ENCODE results near the gene TRPC6.

Gene TRPC6

DNA sequence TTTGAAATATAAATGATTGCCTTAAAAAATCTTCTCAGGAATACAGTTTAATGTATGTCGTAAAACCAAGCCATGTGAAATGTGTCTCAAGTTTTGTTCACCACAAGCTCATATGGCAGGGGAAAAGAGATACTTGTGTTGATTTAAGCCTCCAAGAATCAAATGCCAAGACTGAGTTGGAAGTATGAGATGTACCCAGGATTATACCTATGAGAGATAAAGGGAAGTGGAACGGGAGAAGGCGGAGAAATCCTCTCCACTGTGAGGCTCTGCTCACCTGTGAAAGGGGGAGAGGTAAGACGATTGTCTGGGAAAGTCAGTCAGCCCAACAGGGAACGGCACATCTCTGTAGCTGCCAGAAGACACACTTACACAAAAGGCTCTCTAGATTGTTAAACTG is 124.8 kb downstream of the TRPC6 start:
- no peaks in the 10 kb centered on the region for H3K9me3 ChIP-seq (ENCODE audit: insufficient read depth, low read length)
- H3K79me2 ChIP-seq (ENCODE audit: low read length): no peaks in the 10 kb centered on the region
- no peaks in the 10 kb centered on the region for H3K36me3 ChIP-seq (replicated peaks; ENCODE audit: low read depth, low read length)
- H4K20me1 ChIP-seq (ENCODE audit: insufficient read depth, low read length): no peaks in the 10 kb centered on the region
- TF ChIP-seq, protein P1, sequence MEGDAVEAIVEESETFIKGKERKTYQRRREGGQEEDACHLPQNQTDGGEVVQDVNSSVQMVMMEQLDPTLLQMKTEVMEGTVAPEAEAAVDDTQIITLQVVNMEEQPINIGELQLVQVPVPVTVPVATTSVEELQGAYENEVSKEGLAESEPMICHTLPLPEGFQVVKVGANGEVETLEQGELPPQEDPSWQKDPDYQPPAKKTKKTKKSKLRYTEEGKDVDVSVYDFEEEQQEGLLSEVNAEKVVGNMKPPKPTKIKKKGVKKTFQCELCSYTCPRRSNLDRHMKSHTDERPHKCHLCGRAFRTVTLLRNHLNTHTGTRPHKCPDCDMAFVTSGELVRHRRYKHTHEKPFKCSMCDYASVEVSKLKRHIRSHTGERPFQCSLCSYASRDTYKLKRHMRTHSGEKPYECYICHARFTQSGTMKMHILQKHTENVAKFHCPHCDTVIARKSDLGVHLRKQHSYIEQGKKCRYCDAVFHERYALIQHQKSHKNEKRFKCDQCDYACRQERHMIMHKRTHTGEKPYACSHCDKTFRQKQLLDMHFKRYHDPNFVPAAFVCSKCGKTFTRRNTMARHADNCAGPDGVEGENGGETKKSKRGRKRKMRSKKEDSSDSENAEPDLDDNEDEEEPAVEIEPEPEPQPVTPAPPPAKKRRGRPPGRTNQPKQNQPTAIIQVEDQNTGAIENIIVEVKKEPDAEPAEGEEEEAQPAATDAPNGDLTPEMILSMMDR (IDR thresholded peaks at IDR 0.05; ENCODE audit: low read depth, low read length): no peak
- TF ChIP-seq EZH2phosphoT487 (IDR thresholded peaks at IDR 0.05; ENCODE audit: low read depth): no peak
- H3K4me1 ChIP-seq (ENCODE audit: low read length): no peaks in the 10 kb centered on the region
- no peaks in the 10 kb centered on the region for H3K27me3 ChIP-seq (ENCODE audit: low read depth, low read length)
- no peak overlapping the region for H3K27ac ChIP-seq (ENCODE audit: low read length)
- H2AFZ ChIP-seq (ENCODE audit: low read depth, low read length): no peak overlapping the region
- H3K4me2 ChIP-seq (ENCODE audit: low read length): no peak overlapping the region
- no peak overlapping the region for H3K9ac ChIP-seq (ENCODE audit: low read length)
- no peak overlapping the region for H3K4me3 ChIP-seq (ENCODE audit: low read length)

DNA sequence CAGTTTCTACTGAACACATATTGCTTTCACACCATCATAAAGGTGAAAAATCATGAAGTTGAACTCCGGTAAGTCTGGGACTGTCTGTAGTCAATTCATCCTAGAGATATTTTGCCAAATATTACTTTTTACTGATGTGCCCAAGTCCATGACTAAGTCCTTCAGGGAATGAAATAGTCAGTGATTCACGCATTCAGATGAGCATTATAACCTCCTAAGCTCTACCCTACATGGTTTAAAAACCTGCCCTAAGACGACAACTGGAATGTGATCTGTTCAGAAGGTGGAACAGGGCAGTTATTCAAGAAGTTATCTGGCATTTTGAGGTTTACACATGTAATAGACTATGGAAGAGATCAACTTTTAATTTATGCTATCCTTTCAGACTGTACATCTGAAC is 125.6 kb downstream of the TRPC6 start:
- no peak overlapping the region for H2AFZ ChIP-seq (ENCODE audit: low read depth, low read length)
- H3K27me3 ChIP-seq (ENCODE audit: low read depth, low read length): no peaks in the 10 kb centered on the region
- H3K27ac ChIP-seq (ENCODE audit: low read length): no peak overlapping the region
- H3K79me2 ChIP-seq (ENCODE audit: low read length): no peaks in the 10 kb centered on the region
- H3K9me3 ChIP-seq (ENCODE audit: insufficient read depth, low read length): no peaks in the 10 kb centered on the region
- no peak overlapping the region for H3K4me3 ChIP-seq (ENCODE audit: low read length)
- no peaks in the 10 kb centered on the region for H3K36me3 ChIP-seq (replicated peaks; ENCODE audit: low read depth, low read length)
- H3K4me1 ChIP-seq (ENCODE audit: low read length): no peaks in the 10 kb centered on the region
- H3K9ac ChIP-seq (ENCODE audit: low read length): no peak overlapping the region
- TF ChIP-seq, protein P1 (IDR thresholded peaks at IDR 0.05; ENCODE audit: low read depth, low read length): no peak
- no peak for TF ChIP-seq EZH2phosphoT487 (IDR thresholded peaks at IDR 0.05; ENCODE audit: low read depth)
- H4K20me1 ChIP-seq (ENCODE audit: insufficient read depth, low read length): no peaks in the 10 kb centered on the region
- H3K4me2 ChIP-seq (ENCODE audit: low read length): no peak overlapping the region

DNA sequence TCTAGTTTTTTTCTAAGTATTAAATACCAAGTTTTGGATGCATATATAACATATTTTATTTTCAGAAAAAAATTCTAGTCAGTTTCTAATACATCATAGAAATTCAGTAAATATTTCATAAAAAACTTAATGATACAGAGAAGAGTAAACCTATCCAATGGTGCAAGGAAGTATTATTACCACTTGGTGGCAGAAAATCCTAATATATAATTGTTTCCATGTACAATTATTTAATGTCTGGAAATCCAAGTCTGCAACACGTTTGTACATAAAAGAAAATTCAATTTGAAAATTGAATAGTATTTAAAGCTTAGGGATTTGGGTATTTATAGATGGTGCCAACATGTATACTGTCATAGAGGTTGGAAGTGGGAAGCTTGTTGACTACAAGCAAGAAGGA is 127.0 kb downstream of the TRPC6 start:
- Histone ChIP-seq H2AFZ (ENCODE audit: low read depth, low read length) (no peak overlapping the region), H4K20me1 (ENCODE audit: insufficient read depth, low read length) (no peaks in the 10 kb centered on the region), H3K4me3 (ENCODE audit: low read length) (no peak overlapping the region), H3K36me3 (replicated peaks; ENCODE audit: low read depth, low read length) (no peaks in the 10 kb centered on the region), H3K9ac (ENCODE audit: low read length) (no peak overlapping the region), H3K9me3 (ENCODE audit: insufficient read depth, low read length) (no peaks in the 10 kb centered on the region), H3K27me3 (ENCODE audit: low read depth, low read length) (no peaks in the 10 kb centered on the region), H3K4me2 (ENCODE audit: low read length) (no peak overlapping the region), H3K79me2 (ENCODE audit: low read length) (no peaks in the 10 kb centered on the region), H3K27ac (ENCODE audit: low read length) (no peak overlapping the region), H3K4me1 (ENCODE audit: low read length) (no peaks in the 10 kb centered on the region)
- no peak for TF ChIP-seq EZH2phosphoT487 (IDR thresholded peaks at IDR 0.05; ENCODE audit: low read depth)
- TF ChIP-seq, protein P1 (IDR thresholded peaks at IDR 0.05; ENCODE audit: low read depth, low read length): peak; percentile 43

DNA sequence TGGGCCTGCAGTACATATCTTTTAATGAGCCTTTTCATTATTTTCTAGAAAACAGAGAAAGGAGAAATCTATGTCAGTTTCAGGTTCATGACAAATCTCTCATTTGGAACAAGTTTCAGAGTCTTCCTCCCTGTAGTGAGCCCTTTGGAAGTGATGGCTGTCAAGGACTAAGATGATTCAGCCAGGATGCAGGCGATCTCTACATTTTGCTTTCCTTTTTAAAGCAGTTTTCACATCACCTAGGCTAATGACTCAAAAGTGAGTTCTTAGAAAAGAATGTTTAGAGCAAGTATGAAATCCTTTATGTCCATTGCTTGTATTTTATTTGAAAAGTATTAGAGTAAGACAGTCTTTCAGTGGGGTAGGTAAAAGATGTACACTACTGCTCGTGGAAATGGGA is 130.1 kb downstream of the TRPC6 start:
- Histone ChIP-seq H3K9ac (ENCODE audit: low read length) (no peak overlapping the region), H3K4me2 (ENCODE audit: low read length) (no peak overlapping the region), H3K9me3 (ENCODE audit: insufficient read depth, low read length) (no peaks in the 10 kb centered on the region), H3K27ac (ENCODE audit: low read length) (no peak overlapping the region), H3K27me3 (ENCODE audit: low read depth, low read length) (no peaks in the 10 kb centered on the region), H2AFZ (ENCODE audit: low read depth, low read length) (no peak overlapping the region), H3K4me3 (ENCODE audit: low read length) (no peak overlapping the region), H3K79me2 (ENCODE audit: low read length) (no peaks in the 10 kb centered on the region), H3K36me3 (replicated peaks; ENCODE audit: low read depth, low read length) (no peaks in the 10 kb centered on the region), H4K20me1 (ENCODE audit: insufficient read depth, low read length) (no peaks in the 10 kb centered on the region), H3K4me1 (ENCODE audit: low read length) (no peaks in the 10 kb centered on the region)
- TF ChIP-seq EZH2phosphoT487 (IDR thresholded peaks at IDR 0.05; ENCODE audit: low read depth): no peak
- TF ChIP-seq, protein P1 (IDR thresholded peaks at IDR 0.05; ENCODE audit: low read depth, low read length): no peak
